Uterus (tissue), 2 donors: ENCODE data around the gene WSCD2.

Source experiments
- POLR2A ChIP-seq, 2 donors: fragments of 450-650 bp; IDR thresholded peaks; one replicate each; pipeline ENCODE4 v1.6.1; 2016; ENCODE audit warnings: antibody characterized with exemption in 2 of 2, mild to moderate bottlenecking in 1 of 2, moderate library complexity in 1 of 2
- TF ChIP-seq, protein P1 (sequence below), 4 experiments: fragments of 200-600 bp in 2 of 4; fragments of 450-650 bp in 2 of 4; sonication (generic) in 2 of 4; IDR thresholded peaks; one replicate each; pipeline ENCODE4 v1.5.1; 2016 to 2019; ENCODE audit warnings: antibody characterized with exemption in 4 of 4, mild to moderate bottlenecking in 2 of 4, moderate library complexity in 1 of 4

DNA sequence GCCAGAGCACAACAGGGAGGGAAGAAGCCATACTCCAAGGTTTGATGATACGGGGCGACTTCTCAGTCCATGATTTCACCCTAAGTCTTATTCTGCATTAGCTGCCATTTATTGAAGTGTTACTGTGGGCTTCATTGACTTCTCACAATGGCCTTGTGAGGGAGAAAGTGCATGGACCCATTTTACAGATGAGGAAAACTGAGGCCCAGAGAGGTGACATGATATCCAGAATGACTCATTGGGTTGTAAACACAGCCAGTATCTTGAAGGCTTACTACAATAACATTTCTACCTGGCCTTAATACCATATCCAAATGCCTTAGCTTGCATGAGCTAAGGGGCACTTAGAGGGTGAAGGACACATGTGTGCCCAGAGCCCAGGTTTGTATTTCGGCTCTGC is 109.4 kb downstream of the WSCD2 start:
- TF ChIP-seq, protein P1, sequence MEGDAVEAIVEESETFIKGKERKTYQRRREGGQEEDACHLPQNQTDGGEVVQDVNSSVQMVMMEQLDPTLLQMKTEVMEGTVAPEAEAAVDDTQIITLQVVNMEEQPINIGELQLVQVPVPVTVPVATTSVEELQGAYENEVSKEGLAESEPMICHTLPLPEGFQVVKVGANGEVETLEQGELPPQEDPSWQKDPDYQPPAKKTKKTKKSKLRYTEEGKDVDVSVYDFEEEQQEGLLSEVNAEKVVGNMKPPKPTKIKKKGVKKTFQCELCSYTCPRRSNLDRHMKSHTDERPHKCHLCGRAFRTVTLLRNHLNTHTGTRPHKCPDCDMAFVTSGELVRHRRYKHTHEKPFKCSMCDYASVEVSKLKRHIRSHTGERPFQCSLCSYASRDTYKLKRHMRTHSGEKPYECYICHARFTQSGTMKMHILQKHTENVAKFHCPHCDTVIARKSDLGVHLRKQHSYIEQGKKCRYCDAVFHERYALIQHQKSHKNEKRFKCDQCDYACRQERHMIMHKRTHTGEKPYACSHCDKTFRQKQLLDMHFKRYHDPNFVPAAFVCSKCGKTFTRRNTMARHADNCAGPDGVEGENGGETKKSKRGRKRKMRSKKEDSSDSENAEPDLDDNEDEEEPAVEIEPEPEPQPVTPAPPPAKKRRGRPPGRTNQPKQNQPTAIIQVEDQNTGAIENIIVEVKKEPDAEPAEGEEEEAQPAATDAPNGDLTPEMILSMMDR (IDR thresholded peaks at IDR 0.05): no peak
- no peak for TF ChIP-seq POLR2A (IDR thresholded peaks at IDR 0.05)
